Neural progenitor cell (in vitro differentiated cells): ENCODE data around the gene NDE1.

Experiments
- EZH2 ChIP-seq: fragments of 200-600 bp; sonication (generic); IDR thresholded peaks from 2 replicates; pipeline ENCODE4 v1.6.1; 2017; ENCODE audit warnings: antibody characterized with exemption, mild to moderate bottlenecking, moderate library complexity
- EZH2phosphoT487 ChIP-seq: fragments of 200-600 bp; sonication (generic); IDR thresholded peaks from 2 replicates; pipeline ENCODE4 v1.6.1; 2017; ENCODE audit warnings: antibody characterized with exemption
- TF ChIP-seq, protein P1 (sequence below): fragments of 200-600 bp; sonication (generic); IDR thresholded peaks from 2 replicates; pipeline ENCODE4 v1.5.1; 2017; ENCODE audit warnings: antibody characterized with exemption, mild to moderate bottlenecking

GRCh38 chr16:15748654-15749053, 98.6 kb downstream of the NDE1 start:
- TF ChIP-seq, protein P1, sequence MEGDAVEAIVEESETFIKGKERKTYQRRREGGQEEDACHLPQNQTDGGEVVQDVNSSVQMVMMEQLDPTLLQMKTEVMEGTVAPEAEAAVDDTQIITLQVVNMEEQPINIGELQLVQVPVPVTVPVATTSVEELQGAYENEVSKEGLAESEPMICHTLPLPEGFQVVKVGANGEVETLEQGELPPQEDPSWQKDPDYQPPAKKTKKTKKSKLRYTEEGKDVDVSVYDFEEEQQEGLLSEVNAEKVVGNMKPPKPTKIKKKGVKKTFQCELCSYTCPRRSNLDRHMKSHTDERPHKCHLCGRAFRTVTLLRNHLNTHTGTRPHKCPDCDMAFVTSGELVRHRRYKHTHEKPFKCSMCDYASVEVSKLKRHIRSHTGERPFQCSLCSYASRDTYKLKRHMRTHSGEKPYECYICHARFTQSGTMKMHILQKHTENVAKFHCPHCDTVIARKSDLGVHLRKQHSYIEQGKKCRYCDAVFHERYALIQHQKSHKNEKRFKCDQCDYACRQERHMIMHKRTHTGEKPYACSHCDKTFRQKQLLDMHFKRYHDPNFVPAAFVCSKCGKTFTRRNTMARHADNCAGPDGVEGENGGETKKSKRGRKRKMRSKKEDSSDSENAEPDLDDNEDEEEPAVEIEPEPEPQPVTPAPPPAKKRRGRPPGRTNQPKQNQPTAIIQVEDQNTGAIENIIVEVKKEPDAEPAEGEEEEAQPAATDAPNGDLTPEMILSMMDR: no peak
- TF ChIP-seq EZH2 (no peak), EZH2phosphoT487 (no peak)
